HEK293 (cell line): ENCODE results near the gene IGF1R.

Source experiments
- MEIS1 ChIP-seq: sonication (generic); formaldehyde crosslinking; IDR thresholded peaks from 2 replicates; pipeline ENCODE4 v1.8.1; 2022; ENCODE audit warnings: missing genetic modification reagents, mild to moderate bottlenecking, borderline replicate concordance
- MYNN ChIP-seq: fragments of 450-650 bp; formaldehyde crosslinking; IDR thresholded peaks from 2 replicates; pipeline ENCODE4 v1.5.1; 2016; ENCODE audit warnings: missing biosample characterization, missing genetic modification characterization, borderline replicate concordance
- OSR2 ChIP-seq: fragments of 450-650 bp; formaldehyde crosslinking; IDR thresholded peaks from 2 replicates; pipeline ENCODE4 v1.5.1; 2016; ENCODE audit warnings: missing biosample characterization, missing genetic modification characterization
- SETDB1 ChIP-seq: IDR thresholded peaks from one replicate; pipeline ENCODE4 v1.6.1; 2017; ENCODE audit warnings: mild to moderate bottlenecking, low read length, moderate library complexity, mixed read lengths; ENCODE audit not compliant: insufficient read length
- SP7 ChIP-seq: fragments of 450-650 bp; formaldehyde crosslinking; IDR thresholded peaks from 2 replicates; pipeline ENCODE4 v1.5.1; 2016; ENCODE audit warnings: missing biosample characterization, missing genetic modification characterization
- ZBTB21 ChIP-seq: fragments of 450-650 bp; formaldehyde crosslinking; IDR thresholded peaks from 2 replicates; pipeline ENCODE4 v1.5.1; 2017; ENCODE audit warnings: missing biosample characterization, missing genetic modification characterization
- ZBTB8A ChIP-seq: fragments of 450-650 bp; formaldehyde crosslinking; IDR thresholded peaks from 2 replicates; pipeline ENCODE4 v1.5.1; 2016; ENCODE audit warnings: missing biosample characterization, missing genetic modification characterization
- ZNF184 ChIP-seq: fragments of 450-650 bp; IDR thresholded peaks from 2 replicates; pipeline ENCODE4 v1.5.1; 2018; ENCODE audit warnings: missing biosample characterization, mild to moderate bottlenecking, missing genetic modification characterization
- ZNF2 ChIP-seq: fragments of 450-650 bp; formaldehyde crosslinking; IDR thresholded peaks from 2 replicates; pipeline ENCODE4 v1.5.1; 2016; ENCODE audit warnings: missing biosample characterization, missing genetic modification characterization
- ZNF24 ChIP-seq: fragments of 450-650 bp; formaldehyde crosslinking; IDR thresholded peaks from 2 replicates; pipeline ENCODE4 v1.5.1; 2016; ENCODE audit warnings: missing biosample characterization, missing genetic modification characterization
- ZNF335 ChIP-seq: fragments of 450-650 bp; formaldehyde crosslinking; conservative IDR thresholded peaks from 2 replicates; pipeline ENCODE4 v1.5.1; 2016; ENCODE audit warnings: missing biosample characterization, missing genetic modification characterization
- ZNF366 ChIP-seq: fragments of 450-650 bp; formaldehyde crosslinking; conservative IDR thresholded peaks from 2 replicates; pipeline ENCODE4 v1.5.1; 2016; ENCODE audit warnings: missing biosample characterization, missing genetic modification characterization
- ZNF391 ChIP-seq: fragments of 450-650 bp; formaldehyde crosslinking; IDR thresholded peaks from 2 replicates; pipeline ENCODE4 v1.5.1; 2016; ENCODE audit warnings: low read depth, missing biosample characterization, missing genetic modification characterization, borderline replicate concordance
- ZNF394 ChIP-seq: fragments of 450-650 bp; formaldehyde crosslinking; IDR thresholded peaks from 2 replicates; pipeline ENCODE4 v1.5.1; 2016; ENCODE audit warnings: missing biosample characterization, missing genetic modification characterization, mild to moderate bottlenecking, moderate library complexity, borderline replicate concordance
- ZNF473 ChIP-seq: fragments of 450-650 bp; formaldehyde crosslinking; IDR thresholded peaks from 2 replicates; pipeline ENCODE4 v1.5.1; 2017; ENCODE audit warnings: missing biosample characterization, missing genetic modification characterization
- ZNF660 ChIP-seq: fragments of 450-650 bp; IDR thresholded peaks from 2 replicates; pipeline ENCODE4 v1.5.1; 2018; ENCODE audit warnings: missing biosample characterization, mild to moderate bottlenecking, missing genetic modification characterization
- ZNF843 ChIP-seq: fragments of 450-650 bp; formaldehyde crosslinking; IDR thresholded peaks from 2 replicates; pipeline ENCODE4 v1.5.1; 2016; ENCODE audit warnings: missing biosample characterization, missing genetic modification characterization
- ZSCAN30 ChIP-seq: fragments of 450-650 bp; IDR thresholded peaks from 2 replicates; pipeline ENCODE4 v1.5.1; 2018; ENCODE audit warnings: missing biosample characterization, mild to moderate bottlenecking, missing genetic modification characterization, moderate library complexity
- ZXDB ChIP-seq: fragments of 450-650 bp; formaldehyde crosslinking; IDR thresholded peaks from 2 replicates; pipeline ENCODE4 v1.5.1; 2016; ENCODE audit warnings: missing biosample characterization, missing genetic modification characterization
- TF ChIP-seq, protein P1 (sequence below): fragments of 450-650 bp; formaldehyde crosslinking; IDR thresholded peaks from 2 replicates; pipeline ENCODE4 v1.5.1; 2016; ENCODE audit warnings: missing biosample characterization, missing genetic modification characterization
- TF ChIP-seq, protein P2 (sequence below): fragments of 450-650 bp; formaldehyde crosslinking; IDR thresholded peaks from 2 replicates; pipeline ENCODE4 v1.5.1; 2016; ENCODE audit warnings: missing biosample characterization, missing genetic modification characterization, low read depth
- TF ChIP-seq, protein P3 (sequence below): fragments of 450-650 bp; formaldehyde crosslinking; IDR thresholded peaks from 2 replicates; pipeline ENCODE4 v1.5.0; 2017; ENCODE audit warnings: missing biosample characterization, missing genetic modification characterization, borderline replicate concordance
- TF ChIP-seq, protein P4 (sequence below): fragments of 450-650 bp; formaldehyde crosslinking; IDR thresholded peaks from 2 replicates; pipeline ENCODE4 v1.5.1; 2016; ENCODE audit warnings: missing biosample characterization, missing genetic modification characterization, borderline replicate concordance
- TF ChIP-seq, protein P5 (sequence below): fragments of 450-650 bp; formaldehyde crosslinking; IDR thresholded peaks from 2 replicates; pipeline ENCODE4 v1.5.1; 2016; ENCODE audit warnings: missing biosample characterization, missing genetic modification characterization
- TF ChIP-seq, protein P6 (sequence below): fragments of 450-650 bp; formaldehyde crosslinking; IDR thresholded peaks from 2 replicates; pipeline ENCODE4 v1.5.1; 2017; ENCODE audit warnings: missing biosample characterization, missing genetic modification characterization

IGF1R gene

DNA sequence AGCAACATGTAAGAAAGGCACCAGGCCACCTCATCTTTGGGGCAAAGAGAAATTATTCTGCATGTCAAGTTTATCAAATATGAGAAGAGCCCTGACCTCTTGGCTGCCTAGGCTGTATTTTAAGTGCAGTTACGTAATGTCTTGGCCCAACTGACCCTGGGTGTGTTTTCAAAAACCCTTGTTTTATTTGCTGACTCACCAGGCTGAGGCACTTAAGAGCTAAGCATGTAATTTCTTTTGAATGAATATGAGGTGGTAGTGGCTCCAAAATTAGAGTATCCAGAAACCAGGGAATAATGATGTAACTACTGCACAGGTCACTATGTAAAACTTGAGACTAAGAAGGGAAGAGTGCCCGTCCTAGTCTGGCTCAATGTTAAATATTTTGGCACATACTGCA is 335.0 kb downstream of the IGF1R start (continued):
- TF ChIP-seq ZNF391 = 0 out of 2 replicates have a peak, but pooled peaks have one; percentile 28
- TF ChIP-seq, protein P1, sequence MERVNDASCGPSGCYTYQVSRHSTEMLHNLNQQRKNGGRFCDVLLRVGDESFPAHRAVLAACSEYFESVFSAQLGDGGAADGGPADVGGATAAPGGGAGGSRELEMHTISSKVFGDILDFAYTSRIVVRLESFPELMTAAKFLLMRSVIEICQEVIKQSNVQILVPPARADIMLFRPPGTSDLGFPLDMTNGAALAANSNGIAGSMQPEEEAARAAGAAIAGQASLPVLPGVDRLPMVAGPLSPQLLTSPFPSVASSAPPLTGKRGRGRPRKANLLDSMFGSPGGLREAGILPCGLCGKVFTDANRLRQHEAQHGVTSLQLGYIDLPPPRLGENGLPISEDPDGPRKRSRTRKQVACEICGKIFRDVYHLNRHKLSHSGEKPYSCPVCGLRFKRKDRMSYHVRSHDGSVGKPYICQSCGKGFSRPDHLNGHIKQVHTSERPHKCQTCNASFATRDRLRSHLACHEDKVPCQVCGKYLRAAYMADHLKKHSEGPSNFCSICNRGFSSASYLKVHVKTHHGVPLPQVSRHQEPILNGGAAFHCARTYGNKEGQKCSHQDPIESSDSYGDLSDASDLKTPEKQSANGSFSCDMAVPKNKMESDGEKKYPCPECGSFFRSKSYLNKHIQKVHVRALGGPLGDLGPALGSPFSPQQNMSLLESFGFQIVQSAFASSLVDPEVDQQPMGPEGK (tag by site-specific recombination) = peak; percentile 50; the same call in 1 of the 2 replicates
- TF ChIP-seq ZNF843 = peak; percentile 53; the same call in 1 of the 2 replicates
- TF ChIP-seq ZXDB (tag by site-specific recombination) = 0 out of 2 replicates have a peak, but pooled peaks have one; percentile 32
- TF ChIP-seq, protein P2, sequence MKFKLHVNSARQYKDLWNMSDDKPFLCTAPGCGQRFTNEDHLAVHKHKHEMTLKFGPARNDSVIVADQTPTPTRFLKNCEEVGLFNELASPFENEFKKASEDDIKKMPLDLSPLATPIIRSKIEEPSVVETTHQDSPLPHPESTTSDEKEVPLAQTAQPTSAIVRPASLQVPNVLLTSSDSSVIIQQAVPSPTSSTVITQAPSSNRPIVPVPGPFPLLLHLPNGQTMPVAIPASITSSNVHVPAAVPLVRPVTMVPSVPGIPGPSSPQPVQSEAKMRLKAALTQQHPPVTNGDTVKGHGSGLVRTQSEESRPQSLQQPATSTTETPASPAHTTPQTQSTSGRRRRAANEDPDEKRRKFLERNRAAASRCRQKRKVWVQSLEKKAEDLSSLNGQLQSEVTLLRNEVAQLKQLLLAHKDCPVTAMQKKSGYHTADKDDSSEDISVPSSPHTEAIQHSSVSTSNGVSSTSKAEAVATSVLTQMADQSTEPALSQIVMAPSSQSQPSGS (tag by site-specific recombination) = peak; percentile 89
- TF ChIP-seq ZBTB8A = peak; percentile 47; the same call in 1 of the 2 replicates
- peak; percentile 78 for TF ChIP-seq ZNF184 (tag by site-specific recombination)
- no peak for TF ChIP-seq ZNF335 (tag by site-specific recombination)
- TF ChIP-seq ZNF24 (tag by site-specific recombination) = peak; percentile 76
- peak; percentile 76 for TF ChIP-seq MYNN (tag by site-specific recombination)
- no peak for TF ChIP-seq MEIS1 (CRISPR knock-in tag)
- TF ChIP-seq SP7 (tag by site-specific recombination) = peak; percentile 96
- TF ChIP-seq ZNF2 (tag by site-specific recombination) = 0 out of 2 replicates have a peak, but pooled peaks have one; percentile 19
- peak; percentile 78 for TF ChIP-seq ZNF366
- TF ChIP-seq ZNF473 = no peak
- TF ChIP-seq, protein P3, sequence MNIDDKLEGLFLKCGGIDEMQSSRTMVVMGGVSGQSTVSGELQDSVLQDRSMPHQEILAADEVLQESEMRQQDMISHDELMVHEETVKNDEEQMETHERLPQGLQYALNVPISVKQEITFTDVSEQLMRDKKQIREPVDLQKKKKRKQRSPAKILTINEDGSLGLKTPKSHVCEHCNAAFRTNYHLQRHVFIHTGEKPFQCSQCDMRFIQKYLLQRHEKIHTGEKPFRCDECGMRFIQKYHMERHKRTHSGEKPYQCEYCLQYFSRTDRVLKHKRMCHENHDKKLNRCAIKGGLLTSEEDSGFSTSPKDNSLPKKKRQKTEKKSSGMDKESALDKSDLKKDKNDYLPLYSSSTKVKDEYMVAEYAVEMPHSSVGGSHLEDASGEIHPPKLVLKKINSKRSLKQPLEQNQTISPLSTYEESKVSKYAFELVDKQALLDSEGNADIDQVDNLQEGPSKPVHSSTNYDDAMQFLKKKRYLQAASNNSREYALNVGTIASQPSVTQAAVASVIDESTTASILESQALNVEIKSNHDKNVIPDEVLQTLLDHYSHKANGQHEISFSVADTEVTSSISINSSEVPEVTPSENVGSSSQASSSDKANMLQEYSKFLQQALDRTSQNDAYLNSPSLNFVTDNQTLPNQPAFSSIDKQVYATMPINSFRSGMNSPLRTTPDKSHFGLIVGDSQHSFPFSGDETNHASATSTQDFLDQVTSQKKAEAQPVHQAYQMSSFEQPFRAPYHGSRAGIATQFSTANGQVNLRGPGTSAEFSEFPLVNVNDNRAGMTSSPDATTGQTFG = no peak
- TF ChIP-seq, protein P4, sequence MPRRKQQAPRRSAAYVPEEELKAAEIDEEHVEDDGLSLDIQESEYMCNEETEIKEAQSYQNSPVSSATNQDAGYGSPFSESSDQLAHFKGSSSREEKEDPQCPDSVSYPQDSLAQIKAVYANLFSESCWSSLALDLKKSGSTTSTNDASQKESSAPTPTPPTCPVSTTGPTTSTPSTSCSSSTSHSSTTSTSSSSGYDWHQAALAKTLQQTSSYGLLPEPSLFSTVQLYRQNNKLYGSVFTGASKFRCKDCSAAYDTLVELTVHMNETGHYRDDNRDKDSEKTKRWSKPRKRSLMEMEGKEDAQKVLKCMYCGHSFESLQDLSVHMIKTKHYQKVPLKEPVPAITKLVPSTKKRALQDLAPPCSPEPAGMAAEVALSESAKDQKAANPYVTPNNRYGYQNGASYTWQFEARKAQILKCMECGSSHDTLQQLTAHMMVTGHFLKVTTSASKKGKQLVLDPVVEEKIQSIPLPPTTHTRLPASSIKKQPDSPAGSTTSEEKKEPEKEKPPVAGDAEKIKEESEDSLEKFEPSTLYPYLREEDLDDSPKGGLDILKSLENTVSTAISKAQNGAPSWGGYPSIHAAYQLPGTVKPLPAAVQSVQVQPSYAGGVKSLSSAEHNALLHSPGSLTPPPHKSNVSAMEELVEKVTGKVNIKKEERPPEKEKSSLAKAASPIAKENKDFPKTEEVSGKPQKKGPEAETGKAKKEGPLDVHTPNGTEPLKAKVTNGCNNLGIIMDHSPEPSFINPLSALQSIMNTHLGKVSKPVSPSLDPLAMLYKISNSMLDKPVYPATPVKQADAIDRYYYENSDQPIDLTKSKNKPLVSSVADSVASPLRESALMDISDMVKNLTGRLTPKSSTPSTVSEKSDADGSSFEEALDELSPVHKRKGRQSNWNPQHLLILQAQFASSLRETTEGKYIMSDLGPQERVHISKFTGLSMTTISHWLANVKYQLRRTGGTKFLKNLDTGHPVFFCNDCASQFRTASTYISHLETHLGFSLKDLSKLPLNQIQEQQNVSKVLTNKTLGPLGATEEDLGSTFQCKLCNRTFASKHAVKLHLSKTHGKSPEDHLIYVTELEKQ = peak; percentile 64; the same call in 1 of the 2 replicates
- no peak for TF ChIP-seq ZSCAN30
- TF ChIP-seq OSR2 (tag by site-specific recombination) = peak; percentile 52; the same call in 1 of the 2 replicates
- TF ChIP-seq SETDB1 = no peak
- TF ChIP-seq ZNF660 (tag by site-specific recombination) = peak; percentile 68; the same call in 1 of the 2 replicates
- peak; percentile 71 for TF ChIP-seq ZBTB21
- TF ChIP-seq, protein P5, sequence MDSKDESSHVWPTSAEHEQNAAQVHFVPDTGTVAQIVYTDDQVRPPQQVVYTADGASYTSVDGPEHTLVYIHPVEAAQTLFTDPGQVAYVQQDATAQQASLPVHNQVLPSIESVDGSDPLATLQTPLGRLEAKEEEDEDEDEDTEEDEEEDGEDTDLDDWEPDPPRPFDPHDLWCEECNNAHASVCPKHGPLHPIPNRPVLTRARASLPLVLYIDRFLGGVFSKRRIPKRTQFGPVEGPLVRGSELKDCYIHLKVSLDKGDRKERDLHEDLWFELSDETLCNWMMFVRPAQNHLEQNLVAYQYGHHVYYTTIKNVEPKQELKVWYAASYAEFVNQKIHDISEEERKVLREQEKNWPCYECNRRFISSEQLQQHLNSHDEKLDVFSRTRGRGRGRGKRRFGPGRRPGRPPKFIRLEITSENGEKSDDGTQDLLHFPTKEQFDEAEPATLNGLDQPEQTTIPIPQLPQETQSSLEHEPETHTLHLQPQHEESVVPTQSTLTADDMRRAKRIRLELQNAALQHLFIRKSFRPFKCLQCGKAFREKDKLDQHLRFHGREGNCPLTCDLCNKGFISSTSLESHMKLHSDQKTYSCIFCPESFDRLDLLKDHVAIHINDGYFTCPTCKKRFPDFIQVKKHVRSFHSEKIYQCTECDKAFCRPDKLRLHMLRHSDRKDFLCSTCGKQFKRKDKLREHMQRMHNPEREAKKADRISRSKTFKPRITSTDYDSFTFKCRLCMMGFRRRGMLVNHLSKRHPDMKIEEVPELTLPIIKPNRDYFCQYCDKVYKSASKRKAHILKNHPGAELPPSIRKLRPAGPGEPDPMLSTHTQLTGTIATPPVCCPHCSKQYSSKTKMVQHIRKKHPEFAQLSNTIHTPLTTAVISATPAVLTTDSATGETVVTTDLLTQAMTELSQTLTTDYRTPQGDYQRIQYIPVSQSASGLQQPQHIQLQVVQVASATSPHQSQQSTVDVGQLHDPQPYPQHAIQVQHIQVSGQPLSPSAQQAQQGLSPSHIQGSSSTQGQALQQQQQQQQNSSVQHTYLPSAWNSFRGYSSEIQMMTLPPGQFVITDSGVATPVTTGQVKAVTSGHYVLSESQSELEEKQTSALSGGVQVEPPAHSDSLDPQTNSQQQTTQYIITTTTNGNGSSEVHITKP (tag by site-specific recombination) = peak; percentile 56
- TF ChIP-seq, protein P6, sequence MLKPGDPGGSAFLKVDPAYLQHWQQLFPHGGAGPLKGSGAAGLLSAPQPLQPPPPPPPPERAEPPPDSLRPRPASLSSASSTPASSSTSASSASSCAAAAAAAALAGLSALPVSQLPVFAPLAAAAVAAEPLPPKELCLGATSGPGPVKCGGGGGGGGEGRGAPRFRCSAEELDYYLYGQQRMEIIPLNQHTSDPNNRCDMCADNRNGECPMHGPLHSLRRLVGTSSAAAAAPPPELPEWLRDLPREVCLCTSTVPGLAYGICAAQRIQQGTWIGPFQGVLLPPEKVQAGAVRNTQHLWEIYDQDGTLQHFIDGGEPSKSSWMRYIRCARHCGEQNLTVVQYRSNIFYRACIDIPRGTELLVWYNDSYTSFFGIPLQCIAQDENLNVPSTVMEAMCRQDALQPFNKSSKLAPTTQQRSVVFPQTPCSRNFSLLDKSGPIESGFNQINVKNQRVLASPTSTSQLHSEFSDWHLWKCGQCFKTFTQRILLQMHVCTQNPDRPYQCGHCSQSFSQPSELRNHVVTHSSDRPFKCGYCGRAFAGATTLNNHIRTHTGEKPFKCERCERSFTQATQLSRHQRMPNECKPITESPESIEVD = peak; percentile 90
- peak; percentile 89 for TF ChIP-seq ZNF394
